GM12878 (cell line): ENCODE measurements around the gene EBI3. TPM values are rescaled to one million over a fixed set of nuclear protein-coding genes. Genes with fewer than 3 reads are reported as not detected.

Experiments
- BRCA1 ChIP-seq: IDR thresholded peaks from 2 replicates; pipeline ENCODE4 v1.6.1; 2011; ENCODE audit warnings: low read depth, low read length, improper control_type of control experiment
- EED ChIP-seq: sonication (generic); IDR thresholded peaks from 2 replicates; pipeline ENCODE4 v1.6.1; 2016; ENCODE audit warnings: antibody characterized with exemption, low read depth
- HDAC2 ChIP-seq: fragments of 200-600 bp; sonication (generic); IDR thresholded peaks from 2 replicates; pipeline ENCODE4 v1.6.1; 2017
- MTA3 ChIP-seq: IDR thresholded peaks from 2 replicates; pipeline ENCODE4 v1.6.1; 2012; ENCODE audit warnings: low read length, inconsistent platforms, borderline replicate concordance
- NR2C2 ChIP-seq: IDR thresholded peaks from 2 replicates; pipeline ENCODE4 v1.6.1; 2011; ENCODE audit warnings: borderline replicate concordance, low read depth; ENCODE audit not compliant: control insufficient read depth, insufficient read length
- NR2F1 ChIP-seq: fragments of 450-650 bp; conservative IDR thresholded peaks from 2 replicates; pipeline ENCODE4 v1.6.1; 2017; ENCODE audit warnings: mild to moderate bottlenecking
- RAD21 ChIP-seq: IDR thresholded peaks from 2 replicates; pipeline ENCODE4 v1.6.1; 2011; ENCODE audit warnings: mild to moderate bottlenecking, low read depth, low read length, moderate library complexity; ENCODE audit not compliant: insufficient read depth
- RELA ChIP-seq: fragments of 450-650 bp; IDR thresholded peaks from 2 replicates; pipeline ENCODE4 v1.8.0; 2014; ENCODE audit warnings: borderline replicate concordance; ENCODE audit not compliant: partially characterized antibody
- RFX5 ChIP-seq: IDR thresholded peaks from 2 replicates; pipeline ENCODE4 v1.6.1; 2011; ENCODE audit warnings: low read depth, low read length, improper control_type of control experiment
- RUNX3 ChIP-seq: IDR thresholded peaks from 2 replicates; pipeline ENCODE4 v1.6.1; 2012; ENCODE audit warnings: low read length, inconsistent platforms
- SIN3A ChIP-seq: IDR thresholded peaks from 2 replicates; pipeline ENCODE4 v1.6.1; 2012; ENCODE audit warnings: low read depth, low read length, improper control_type of control experiment
- TBL1XR1 ChIP-seq: IDR thresholded peaks from 2 replicates; pipeline ENCODE4 v1.6.1; 2012; ENCODE audit warnings: low read depth, low read length, improper control_type of control experiment
- USF1 ChIP-seq: IDR thresholded peaks from 2 replicates; pipeline ENCODE4 v1.6.1; 2011; ENCODE audit warnings: borderline replicate concordance, low read depth, mild to moderate bottlenecking, moderate library complexity, mixed read lengths, low read length; ENCODE audit not compliant: insufficient read depth; ENCODE audit errors: extremely low read length
- ZNF207 ChIP-seq: fragments of 450-650 bp; IDR thresholded peaks from 2 replicates; pipeline ENCODE4 v1.6.1; 2014; ENCODE audit warnings: antibody characterized with exemption, mild to moderate bottlenecking, borderline replicate concordance
- polyA plus RNA-seq, 11 experiments: library from polyadenylated mRNA; depleted of rRNA in 4 of 11; unstranded in 6 of 11; stranded (reverse) in 5 of 11; fragments of >200 nt; fragmentation: Nextera tagmentation in 4 of 11; fragmentation: Illumina TruSeq in 1 of 11; extraction: Ambion mirVana in 4 of 11; extraction: Trizol in 1 of 11; gene quantifications; 1 replicate in 1 of 11; 2 replicates in 10 of 11; pipeline versions ENCODE4 v1.2.1 to v1.2.3, GENCODE V29; 2011 to 2016; ENCODE audit warnings: inconsistent platforms in 2 of 11, missing spikeins in 2 of 11, low read depth in 1 of 11
- total RNA-seq, 4 experiments: library from RNA; depleted of rRNA in 3 of 4; stranded (reverse); fragments of >200 nt in 3 of 4; fragmentation: Illumina TruSeq in 1 of 4; extraction: Trizol in 1 of 4; gene quantifications; 2 replicates each; pipeline versions ENCODE4 v1.2.1 to v1.2.3, GENCODE V29; 2013 to 2021
- TF ChIP-seq, protein P1 (sequence below): fragments of 450-650 bp; formaldehyde crosslinking; IDR thresholded peaks from 2 replicates; pipeline ENCODE4 v1.5.0; 2022; ENCODE audit warnings: mild to moderate bottlenecking, missing genetic modification characterization
- TF ChIP-seq, protein P2 (sequence below), 3 experiments: IDR thresholded peaks in 2 of 3; conservative IDR thresholded peaks in 1 of 3; 2 replicates each; pipeline ENCODE4 v1.5.1; 2011; ENCODE audit warnings: low read depth in 3 of 3, low read length in 3 of 3, mild to moderate bottlenecking in 3 of 3, control low read depth in 2 of 3, moderate library complexity in 2 of 3, inconsistent platforms in 1 of 3, mixed read lengths in 1 of 3; ENCODE audit not compliant: control insufficient read depth in 2 of 3, insufficient read depth in 1 of 3; ENCODE audit errors: extremely low read depth in 1 of 3
- TF ChIP-seq, protein P3 (sequence below): fragments of 450-650 bp; IDR thresholded peaks from 2 replicates; pipeline ENCODE4 v1.6.1; 2014; ENCODE audit warnings: mild to moderate bottlenecking
- TF ChIP-seq, protein P4 (sequence below): fragments of 150-350 bp; IDR thresholded peaks from 2 replicates; pipeline ENCODE4 v1.6.1; 2014; ENCODE audit warnings: mild to moderate bottlenecking, low read depth, low read length
- TF ChIP-seq, protein P5 (sequence below): fragments of 450-650 bp; IDR thresholded peaks from 2 replicates; pipeline ENCODE4 v1.6.1; 2016; ENCODE audit warnings: mild to moderate bottlenecking

EBI3 gene
- total and polyA plus RNA-seq, 10 of the 15 experiments (the other 5 are each of a cell fraction or from before 2014, with no cell fraction given), result 22.0 to 288 (median 186) TPM

- TF ChIP-seq, protein P1, sequence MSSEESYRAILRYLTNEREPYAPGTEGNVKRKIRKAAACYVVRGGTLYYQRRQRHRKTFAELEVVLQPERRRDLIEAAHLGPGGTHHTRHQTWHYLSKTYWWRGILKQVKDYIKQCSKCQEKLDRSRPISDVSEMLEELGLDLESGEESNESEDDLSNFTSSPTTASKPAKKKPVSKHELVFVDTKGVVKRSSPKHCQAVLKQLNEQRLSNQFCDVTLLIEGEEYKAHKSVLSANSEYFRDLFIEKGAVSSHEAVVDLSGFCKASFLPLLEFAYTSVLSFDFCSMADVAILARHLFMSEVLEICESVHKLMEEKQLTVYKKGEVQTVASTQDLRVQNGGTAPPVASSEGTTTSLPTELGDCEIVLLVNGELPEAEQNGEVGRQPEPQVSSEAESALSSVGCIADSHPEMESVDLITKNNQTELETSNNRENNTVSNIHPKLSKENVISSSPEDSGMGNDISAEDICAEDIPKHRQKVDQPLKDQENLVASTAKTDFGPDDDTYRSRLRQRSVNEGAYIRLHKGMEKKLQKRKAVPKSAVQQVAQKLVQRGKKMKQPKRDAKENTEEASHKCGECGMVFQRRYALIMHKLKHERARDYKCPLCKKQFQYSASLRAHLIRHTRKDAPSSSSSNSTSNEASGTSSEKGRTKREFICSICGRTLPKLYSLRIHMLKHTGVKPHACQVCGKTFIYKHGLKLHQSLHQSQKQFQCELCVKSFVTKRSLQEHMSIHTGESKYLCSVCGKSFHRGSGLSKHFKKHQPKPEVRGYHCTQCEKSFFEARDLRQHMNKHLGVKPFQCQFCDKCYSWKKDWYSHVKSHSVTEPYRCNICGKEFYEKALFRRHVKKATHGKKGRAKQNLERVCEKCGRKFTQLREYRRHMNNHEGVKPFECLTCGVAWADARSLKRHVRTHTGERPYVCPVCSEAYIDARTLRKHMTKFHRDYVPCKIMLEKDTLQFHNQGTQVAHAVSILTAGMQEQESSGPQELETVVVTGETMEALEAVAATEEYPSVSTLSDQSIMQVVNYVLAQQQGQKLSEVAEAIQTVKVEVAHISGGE (CRISPR knock-in tag), result peak; percentile 93
- TF ChIP-seq USF1 (peak; percentile 22), BRCA1 (no peak), EED (peak; percentile 76), RAD21 (peak; percentile 47), RFX5 (no peak), NR2F1 (no peak; the same call in 1 of the 2 replicates), SIN3A (peak; percentile 25; the same call in 1 of the 2 replicates), RUNX3 (peak; percentile 54), TBL1XR1 (no peak), MTA3 (peak; percentile 99), RELA (peak; percentile 78), ZNF207 (peak; percentile 98), NR2C2 (no peak), HDAC2 (no peak)
- TF ChIP-seq, protein P2, sequence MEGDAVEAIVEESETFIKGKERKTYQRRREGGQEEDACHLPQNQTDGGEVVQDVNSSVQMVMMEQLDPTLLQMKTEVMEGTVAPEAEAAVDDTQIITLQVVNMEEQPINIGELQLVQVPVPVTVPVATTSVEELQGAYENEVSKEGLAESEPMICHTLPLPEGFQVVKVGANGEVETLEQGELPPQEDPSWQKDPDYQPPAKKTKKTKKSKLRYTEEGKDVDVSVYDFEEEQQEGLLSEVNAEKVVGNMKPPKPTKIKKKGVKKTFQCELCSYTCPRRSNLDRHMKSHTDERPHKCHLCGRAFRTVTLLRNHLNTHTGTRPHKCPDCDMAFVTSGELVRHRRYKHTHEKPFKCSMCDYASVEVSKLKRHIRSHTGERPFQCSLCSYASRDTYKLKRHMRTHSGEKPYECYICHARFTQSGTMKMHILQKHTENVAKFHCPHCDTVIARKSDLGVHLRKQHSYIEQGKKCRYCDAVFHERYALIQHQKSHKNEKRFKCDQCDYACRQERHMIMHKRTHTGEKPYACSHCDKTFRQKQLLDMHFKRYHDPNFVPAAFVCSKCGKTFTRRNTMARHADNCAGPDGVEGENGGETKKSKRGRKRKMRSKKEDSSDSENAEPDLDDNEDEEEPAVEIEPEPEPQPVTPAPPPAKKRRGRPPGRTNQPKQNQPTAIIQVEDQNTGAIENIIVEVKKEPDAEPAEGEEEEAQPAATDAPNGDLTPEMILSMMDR (IDR thresholded peaks at IDR 0.05 in 2 of 3, conservative IDR thresholded peaks at IDR 0.05 in 1 of 3; ENCODE audit: control insufficient read depth in 2 of 3, extremely low read depth in 1 of 3, insufficient read depth in 1 of 3, low read depth in 3 of 3, low read length in 3 of 3), result peak; percentile 44 to 54 (median 44)
- TF ChIP-seq, protein P3, sequence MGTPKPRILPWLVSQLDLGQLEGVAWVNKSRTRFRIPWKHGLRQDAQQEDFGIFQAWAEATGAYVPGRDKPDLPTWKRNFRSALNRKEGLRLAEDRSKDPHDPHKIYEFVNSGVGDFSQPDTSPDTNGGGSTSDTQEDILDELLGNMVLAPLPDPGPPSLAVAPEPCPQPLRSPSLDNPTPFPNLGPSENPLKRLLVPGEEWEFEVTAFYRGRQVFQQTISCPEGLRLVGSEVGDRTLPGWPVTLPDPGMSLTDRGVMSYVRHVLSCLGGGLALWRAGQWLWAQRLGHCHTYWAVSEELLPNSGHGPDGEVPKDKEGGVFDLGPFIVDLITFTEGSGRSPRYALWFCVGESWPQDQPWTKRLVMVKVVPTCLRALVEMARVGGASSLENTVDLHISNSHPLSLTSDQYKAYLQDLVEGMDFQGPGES, result peak; percentile 95
- TF ChIP-seq, protein P4, sequence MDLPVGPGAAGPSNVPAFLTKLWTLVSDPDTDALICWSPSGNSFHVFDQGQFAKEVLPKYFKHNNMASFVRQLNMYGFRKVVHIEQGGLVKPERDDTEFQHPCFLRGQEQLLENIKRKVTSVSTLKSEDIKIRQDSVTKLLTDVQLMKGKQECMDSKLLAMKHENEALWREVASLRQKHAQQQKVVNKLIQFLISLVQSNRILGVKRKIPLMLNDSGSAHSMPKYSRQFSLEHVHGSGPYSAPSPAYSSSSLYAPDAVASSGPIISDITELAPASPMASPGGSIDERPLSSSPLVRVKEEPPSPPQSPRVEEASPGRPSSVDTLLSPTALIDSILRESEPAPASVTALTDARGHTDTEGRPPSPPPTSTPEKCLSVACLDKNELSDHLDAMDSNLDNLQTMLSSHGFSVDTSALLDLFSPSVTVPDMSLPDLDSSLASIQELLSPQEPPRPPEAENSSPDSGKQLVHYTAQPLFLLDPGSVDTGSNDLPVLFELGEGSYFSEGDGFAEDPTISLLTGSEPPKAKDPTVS, result peak; percentile 49; the same call in 1 of the 2 replicates
- TF ChIP-seq, protein P5, sequence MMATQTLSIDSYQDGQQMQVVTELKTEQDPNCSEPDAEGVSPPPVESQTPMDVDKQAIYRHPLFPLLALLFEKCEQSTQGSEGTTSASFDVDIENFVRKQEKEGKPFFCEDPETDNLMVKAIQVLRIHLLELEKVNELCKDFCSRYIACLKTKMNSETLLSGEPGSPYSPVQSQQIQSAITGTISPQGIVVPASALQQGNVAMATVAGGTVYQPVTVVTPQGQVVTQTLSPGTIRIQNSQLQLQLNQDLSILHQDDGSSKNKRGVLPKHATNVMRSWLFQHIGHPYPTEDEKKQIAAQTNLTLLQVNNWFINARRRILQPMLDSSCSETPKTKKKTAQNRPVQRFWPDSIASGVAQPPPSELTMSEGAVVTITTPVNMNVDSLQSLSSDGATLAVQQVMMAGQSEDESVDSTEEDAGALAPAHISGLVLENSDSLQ, result peak; percentile 100
Observed at GRCh38 chr19:4246767-4247593, 17.7 kb downstream of the EBI3 start, which contains the start of gene YJU2 (continued).
